GM19372 (cell line): Measurements from ENCODE around the gene OCA2.
A peak's percentile ranks its signal among the peaks of the same experiment; 100 is the strongest.

ENCODE experiments used
- ATAC-seq: cut with Tn5 transposase; IDR thresholded peaks from one replicate; pipeline ENCODE4 v1.9.1; 2021; ENCODE audit warnings: mild to moderate bottlenecking, low read depth, moderate library complexity; ENCODE audit not compliant: unreplicated experiment

Gene OCA2

GRCh38 chr15:28105793-28106192 is 6.7 kb upstream of the OCA2 start:
- no peak for ATAC-seq

- no peak for ATAC-seq
These were observed 6.2 kb upstream of the OCA2 start for GRCh38 chr15:28105224-28105791.

DNA sequence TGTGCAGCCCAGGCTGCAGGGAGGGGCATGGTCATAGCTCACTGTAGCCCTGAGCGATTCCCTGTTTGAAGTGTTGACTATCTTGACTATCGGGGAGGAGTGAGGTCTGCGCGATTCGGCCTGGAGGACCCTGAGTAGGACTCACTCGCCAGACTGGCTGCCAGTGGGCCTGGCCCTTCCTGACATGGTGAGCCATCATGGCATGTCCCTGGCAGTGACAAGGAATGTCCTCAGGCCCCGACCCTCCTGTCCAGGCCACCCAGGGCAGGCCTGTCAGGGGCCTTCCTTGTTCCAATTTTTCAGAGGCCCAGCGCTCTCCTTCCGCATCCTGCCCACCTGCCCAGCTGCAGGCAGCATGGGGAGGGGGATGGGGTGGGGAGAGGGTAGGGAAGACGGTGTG is 5.2 kb upstream of the OCA2 start:
- no peak for ATAC-seq

GRCh38 chr15:28103831-28104230 is 4.7 kb upstream of the OCA2 start:
- ATAC-seq = no peak

DNA sequence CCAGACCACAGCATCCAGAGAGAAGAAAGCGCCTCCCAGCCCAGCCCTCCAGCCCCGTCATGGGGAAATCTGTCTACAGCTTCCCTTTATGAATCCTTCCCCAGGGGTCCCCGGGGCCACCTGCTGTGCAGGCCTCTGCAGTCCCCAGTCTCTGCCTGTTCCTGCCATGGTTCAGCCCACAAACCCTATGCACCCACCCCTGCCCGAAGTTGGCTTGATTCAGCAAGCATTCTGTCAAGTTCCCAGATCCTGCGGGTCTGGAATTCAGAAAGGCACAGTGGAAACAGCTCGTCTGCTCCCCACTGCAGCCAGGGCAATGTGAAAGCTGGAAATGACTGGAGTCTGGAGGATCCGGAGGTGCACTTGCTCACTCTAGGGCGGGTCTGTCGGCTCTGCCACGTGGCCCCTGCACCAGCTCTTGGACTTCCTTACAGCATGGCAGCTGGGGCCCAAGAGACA is 2.9 kb upstream of the OCA2 start:
- no peak for ATAC-seq

DNA sequence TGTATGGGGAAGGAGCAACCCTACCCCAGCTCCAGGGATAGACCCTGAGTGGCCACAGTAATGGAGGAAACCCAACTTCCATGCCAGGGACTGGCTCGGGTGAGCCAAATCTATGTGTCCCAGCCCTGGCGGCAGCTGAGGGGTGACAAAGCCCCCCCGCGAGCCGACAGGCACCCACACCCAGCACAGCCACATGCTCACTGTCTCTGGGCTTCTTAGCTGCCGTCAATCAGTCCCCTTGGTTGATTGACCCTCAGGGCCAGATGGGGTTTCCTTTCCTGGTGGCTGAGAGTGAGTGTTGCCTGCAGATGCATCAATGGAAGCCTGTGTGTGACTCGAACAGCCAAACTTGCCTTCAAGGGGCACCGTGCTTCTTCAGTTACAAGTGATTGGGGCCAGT is 2.1 kb upstream of the OCA2 start:
- no peak for ATAC-seq

DNA sequence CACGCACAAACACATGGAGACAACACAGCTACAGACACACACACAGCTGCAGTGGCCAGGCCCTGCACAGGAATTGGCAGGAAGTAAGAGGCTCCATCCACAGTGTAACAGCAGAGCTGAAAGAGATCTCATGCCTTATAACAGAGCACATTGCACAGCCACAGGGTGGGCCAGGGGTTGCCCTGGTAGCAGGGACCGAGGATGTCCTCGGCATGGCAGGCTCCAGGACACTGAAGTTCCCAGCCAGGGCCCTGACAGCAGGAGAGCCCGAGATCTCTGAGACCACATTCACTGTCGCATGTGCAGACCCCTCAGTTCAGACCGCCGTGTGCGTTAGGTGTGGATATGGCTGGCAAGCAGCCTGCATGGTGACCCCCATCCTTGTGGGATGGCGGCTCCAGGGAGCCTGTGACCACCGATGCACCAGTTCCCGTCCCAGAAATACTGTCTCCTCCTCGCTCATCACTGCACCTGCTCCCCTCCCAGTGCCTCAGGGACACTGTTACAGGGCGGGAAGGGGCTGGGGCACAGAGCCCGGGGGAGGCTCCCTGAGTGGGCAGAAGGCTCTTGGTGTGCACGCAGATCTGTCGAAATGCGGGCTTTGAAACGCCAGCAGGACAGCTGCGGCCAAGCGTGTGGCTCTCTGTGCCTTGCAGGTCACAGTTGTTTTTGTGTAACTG is 1.5 kb upstream of the OCA2 start:
- ATAC-seq = no peak

DNA sequence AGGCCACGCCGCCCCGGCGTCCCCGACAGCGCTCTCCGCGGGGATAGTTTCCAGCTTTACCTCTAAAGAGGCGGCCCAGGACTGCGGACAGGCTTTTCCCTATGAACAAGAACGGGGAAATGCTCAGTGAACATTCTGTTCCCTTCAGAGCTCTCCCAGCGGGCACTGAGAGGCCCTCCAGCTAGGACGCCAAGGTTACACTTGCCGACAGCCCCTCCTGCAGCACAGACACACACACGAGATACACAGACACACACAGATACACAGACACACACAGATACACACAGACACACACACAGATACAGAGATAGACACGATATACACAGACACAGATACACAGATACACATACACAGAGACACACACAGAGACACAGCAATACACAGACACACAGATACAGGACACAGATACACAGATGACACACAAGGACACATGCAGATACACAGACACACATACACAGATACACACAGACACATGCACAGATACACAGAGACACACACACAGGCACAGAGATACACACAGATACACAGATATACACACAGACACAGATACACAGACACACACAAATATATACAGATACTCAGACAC is 533 bp upstream of the OCA2 start:
- no peak for ATAC-seq

GRCh38 chr15:28098360-28098765 is 752 bp downstream of the OCA2 start:
- ATAC-seq = no peak

DNA sequence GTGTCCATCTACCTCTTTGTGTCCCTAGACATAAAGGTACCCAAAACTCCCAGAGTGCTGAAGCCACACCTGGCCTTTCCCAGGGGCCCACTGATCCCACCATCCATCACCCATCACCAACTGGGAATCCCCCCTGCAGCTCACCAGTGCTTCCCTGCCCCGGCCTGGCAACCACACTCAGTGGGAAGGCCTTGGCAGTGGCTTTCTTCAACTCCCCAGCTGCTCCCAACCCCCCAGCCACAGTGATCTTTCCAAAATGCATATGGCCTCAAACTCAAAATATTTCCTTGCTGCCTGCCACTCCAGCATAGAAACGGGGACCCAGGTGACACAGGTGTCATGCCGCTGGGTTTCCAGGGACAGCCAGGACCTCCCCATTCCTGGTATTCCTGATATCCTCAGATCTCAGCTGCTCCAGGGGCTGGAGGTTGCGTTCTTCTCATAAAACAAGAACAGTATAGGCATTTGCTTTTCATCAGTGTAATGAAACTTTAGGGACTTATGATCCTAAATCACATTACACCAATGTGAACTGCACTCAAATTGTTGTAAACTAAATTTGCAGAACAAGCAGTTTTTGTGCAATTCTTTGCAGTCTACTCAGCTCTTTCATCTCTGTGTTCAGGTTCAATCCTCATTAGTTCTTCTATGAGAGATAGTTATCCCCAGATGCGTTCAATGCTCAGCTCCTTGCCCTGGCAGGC is 1.3 kb downstream of the OCA2 start:
- no peak for ATAC-seq

DNA sequence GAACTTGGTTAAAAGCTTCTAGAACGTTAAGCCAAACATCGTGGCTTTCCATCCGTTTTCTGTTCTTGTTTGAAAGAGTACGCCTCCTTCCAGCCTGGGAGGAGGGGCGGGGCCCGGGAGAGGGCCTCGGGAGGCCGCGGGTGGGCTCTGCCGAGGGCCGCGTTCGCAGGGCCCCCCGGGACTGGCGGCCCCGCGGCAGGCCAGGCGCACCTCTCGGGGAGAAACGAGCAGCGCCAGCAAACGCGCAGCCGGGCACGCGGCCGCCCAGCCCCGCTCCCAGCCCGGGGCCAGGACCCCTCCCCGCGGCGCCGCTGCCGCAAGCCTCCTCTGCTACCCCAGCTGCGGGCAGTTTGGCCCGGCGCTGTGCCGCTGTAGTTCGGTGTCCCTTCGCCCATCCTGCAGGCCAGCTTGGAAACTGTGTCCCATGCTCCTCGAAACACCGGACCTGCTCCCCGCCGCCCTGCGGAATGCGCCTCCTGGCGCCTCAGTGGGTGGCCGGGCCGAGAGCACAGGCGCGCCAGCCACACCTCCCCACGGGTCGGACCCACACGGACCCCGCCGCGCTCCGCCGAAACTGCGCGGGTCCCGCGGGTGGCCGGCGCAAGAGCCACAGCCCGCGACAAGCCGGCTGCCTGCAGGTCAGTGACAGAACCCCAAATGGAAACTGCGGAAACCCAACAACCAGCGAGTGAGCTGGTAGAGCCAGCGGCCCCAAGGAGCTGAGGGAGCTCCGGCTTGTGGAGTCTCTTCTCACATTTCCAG is 2.3 kb downstream of the OCA2 start:
- ATAC-seq = no peak

DNA sequence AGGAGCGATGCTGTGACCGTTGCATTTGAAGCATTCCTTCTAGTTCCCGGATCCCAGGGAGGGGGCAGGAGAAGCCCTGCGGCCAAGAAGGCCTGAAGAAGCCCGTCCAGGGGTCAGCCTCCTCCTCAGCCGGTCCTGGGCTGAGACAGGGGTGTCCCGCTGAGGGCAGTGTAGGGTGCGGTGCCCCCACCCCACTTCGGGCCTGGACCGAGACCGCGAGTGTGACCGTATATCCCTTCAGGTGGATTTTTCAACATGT is 2.8 kb downstream of the OCA2 start:
- no peak for ATAC-seq

DNA sequence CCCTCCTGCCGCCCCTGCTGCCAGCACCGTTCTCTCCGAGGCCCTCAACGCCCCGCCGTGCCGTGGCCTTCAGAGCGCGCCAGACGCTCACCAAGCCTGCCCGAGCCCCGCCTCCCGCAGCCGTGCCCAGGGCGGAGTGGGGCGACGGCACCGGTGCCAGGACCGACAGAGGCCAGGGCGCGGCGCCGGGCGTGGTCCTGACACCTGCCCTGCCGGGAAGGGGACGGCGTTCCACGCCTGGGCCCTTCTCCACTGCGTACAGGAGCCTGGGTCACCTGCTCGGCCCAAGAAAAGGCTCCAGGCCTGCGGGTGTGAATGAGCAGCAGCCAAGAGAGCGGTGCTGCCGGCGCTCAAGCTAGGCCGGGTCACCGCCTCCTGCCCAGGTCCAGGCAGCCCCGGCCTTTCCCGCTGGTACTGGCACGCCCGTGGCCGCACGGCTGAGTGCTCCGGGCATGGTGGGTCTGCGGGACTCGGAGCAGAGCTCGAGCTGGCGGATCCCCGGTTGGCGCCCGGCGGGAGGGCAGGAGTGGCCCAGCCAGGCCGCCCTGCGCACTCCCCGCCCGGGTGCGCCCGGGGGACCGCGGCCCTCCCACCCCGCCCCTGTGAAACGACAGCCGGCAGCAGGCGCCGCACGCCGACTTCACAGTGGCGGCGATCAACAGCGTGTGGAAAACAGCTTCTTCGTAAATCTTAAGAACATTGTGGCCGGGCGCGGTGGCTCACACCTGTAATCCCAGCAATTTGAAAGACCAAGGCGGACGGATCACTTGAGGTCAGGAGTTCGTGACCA is 4.2 kb downstream of the OCA2 start:
- ATAC-seq = no peak

DNA sequence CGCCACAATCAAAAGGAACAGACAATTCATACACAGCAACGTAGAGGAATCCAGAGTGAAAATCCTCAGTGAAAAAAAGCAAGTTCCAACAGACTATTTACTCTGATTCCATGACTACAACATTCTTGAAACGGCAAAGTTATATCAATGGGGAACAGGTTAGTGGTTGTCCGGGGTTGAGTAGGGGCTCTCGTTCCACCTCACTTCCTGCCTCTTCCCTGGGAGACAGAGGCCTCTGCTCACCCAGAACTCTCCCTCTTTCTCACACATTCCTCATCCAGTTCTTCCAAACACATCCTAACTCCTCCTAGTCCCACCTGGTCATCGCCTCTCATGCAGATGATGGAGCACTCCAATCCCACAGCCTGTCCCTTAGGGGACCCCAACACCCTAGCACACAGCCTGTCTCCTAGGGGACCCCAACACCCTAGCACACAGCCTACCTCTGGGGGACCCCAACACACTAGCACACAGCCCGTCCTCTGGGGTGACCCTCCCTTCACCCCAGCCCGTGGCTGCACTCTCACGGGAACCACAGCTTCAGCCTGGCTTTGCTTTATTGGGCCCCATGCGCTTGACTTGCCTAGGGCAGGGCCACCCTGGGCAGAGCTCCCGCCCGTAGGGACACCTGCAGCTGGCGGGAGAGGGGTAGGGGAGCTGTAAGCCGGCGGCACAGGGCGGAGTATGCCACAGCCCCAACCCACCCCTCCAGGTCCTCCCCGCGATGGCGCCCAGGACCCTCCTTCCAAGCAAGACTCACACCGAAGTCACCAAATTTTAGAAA is 5.2 kb downstream of the OCA2 start:
- no peak for ATAC-seq

GRCh38 chr15:28091313-28091712 is 7.8 kb downstream of the OCA2 start:
- ATAC-seq = no peak

GRCh38 chr15:28086175-28086703 is 12.9 kb downstream of the OCA2 start:
- ATAC-seq = peak; percentile 99

GRCh38 chr15:28085489-28086174 is 13.5 kb downstream of the OCA2 start:
- no peak for ATAC-seq

DNA sequence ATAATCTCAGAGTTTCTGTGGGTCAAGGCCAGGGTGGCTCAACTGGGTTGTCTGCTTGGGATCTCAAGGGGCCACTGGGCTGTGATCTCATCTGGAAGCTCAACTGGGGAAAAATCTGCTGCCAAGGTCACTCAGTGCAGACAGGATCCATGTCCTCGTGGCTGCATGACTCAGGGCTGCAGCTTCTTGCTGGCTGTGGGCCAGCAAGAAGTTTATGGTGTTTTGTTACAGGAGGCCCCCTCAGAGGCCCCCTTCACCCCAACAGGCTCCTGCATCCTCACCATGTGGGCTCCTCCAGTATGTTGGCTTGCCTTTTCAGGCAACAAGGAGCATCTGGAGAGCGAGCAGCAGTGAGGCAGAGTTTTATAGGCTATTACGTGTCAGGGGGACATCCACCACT is 14.6 kb downstream of the OCA2 start:
- ATAC-seq = no peak
